ENCODE data around the gene BTF3. TPM values are rescaled to one million over a fixed set of nuclear protein-coding genes. Genes with fewer than 3 reads are reported as not detected.
"Not testable (repeated sequence)": the region's sequence is repeated elsewhere in the genome, so short reads cannot be mapped to it uniquely, and the experiment has no call there.

Gene BTF3
- total and polyA plus RNA-seq, 12 donors: 375 to 852 (median 509) TPM

DNA sequence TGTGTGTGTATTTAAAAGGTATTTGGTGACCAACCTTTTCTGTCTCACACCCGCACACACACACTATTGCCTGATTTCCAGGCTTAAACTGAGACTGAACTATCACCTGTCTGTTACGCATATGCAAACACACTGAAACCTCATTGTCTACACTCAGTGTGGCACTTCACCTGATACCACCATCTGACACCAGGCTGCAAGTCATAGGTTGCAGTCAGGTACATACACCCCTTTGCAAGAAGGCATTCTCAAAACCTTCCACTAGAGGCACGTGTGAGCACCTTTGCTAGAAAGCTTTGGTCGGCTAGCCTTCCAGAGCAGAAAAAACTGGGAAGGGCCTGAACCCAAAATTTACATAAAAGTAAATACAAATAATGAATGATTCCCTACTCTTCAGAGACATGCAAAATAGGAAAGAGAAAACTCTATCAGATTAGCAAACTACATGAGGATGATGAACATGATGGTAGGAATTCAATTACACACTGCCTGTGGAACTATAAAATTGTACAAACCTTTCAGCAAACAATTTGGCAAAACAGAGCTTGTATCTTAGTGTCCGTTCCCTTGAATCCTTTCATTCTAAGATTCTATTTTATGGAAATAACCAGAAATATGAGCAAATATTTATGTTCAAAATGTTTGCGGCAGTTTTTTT lies 43.7 kb upstream of the BTF3 start:
- peaks cover 0 to 10% of the 10 kb centered on the region in 2 donors for H3K4me1 ChIP-seq (replicated peaks in 1 of 2)
- peak in 4 of 7 donors; percentile 35 to 55 (median 50) for DNase-seq
- no peak overlapping the region for H3K27ac ChIP-seq
- no peaks in the 10 kb centered on the region for H3K36me3 ChIP-seq (replicated peaks in 1 of 2)
- H3K9me3 ChIP-seq (replicated peaks in 1 of 3): no peaks in the 10 kb centered on the region
- 43 to 46% (median 44%) methylated on average over 6 of the region's 6 CpGs for WGBS, 4 donors
- intact Hi-C loops (cut with DNase I): loop anchor here in 1 of 2 donors (5.0 kb wide), 1 partner anchor 237 kb away; no protein-coding TSS in a partner anchor
- TF ChIP-seq, protein P1, sequence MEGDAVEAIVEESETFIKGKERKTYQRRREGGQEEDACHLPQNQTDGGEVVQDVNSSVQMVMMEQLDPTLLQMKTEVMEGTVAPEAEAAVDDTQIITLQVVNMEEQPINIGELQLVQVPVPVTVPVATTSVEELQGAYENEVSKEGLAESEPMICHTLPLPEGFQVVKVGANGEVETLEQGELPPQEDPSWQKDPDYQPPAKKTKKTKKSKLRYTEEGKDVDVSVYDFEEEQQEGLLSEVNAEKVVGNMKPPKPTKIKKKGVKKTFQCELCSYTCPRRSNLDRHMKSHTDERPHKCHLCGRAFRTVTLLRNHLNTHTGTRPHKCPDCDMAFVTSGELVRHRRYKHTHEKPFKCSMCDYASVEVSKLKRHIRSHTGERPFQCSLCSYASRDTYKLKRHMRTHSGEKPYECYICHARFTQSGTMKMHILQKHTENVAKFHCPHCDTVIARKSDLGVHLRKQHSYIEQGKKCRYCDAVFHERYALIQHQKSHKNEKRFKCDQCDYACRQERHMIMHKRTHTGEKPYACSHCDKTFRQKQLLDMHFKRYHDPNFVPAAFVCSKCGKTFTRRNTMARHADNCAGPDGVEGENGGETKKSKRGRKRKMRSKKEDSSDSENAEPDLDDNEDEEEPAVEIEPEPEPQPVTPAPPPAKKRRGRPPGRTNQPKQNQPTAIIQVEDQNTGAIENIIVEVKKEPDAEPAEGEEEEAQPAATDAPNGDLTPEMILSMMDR (IDR thresholded peaks at IDR 0.05): peak; percentile 36 to 69 (median 50)
- TF ChIP-seq POLR2A (IDR thresholded peaks at IDR 0.05): no peak
- no peak overlapping the region for H3K4me3 ChIP-seq
- peaks cover 58% of the 10 kb centered on the region for H3K27me3 ChIP-seq

DNA sequence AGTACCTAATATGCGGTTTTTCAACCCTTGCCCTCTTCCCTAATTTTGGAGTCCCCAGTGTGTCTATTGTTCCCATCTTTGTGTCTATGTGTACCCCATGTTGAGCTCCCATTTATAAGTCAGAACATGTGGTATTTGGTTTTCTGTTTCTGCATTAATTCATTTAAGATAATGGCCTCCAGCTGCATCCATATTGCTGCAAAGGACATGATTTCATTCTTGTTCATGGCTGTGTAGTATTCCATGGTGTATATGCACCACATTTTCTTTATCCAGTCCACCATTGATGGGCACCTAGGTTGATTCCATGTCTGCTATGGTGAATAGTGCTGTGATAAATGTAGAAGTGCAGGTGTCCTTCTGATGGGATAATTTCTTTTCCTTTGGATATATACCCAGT lies 41.8 kb upstream of the BTF3 start:
- H3K4me1 ChIP-seq (replicated peaks in 1 of 2); H3K27ac ChIP-seq; H3K9me3 ChIP-seq (replicated peaks in 1 of 3); DNase-seq; H3K36me3 ChIP-seq (replicated peaks in 1 of 2); intact Hi-C loops (cut with DNase I); H3K4me3 ChIP-seq: not testable (repeated sequence)
- H3K27me3 ChIP-seq: peaks cover 38% of the 10 kb centered on the region
- WGBS, 4 donors: 55 to 69% (median 61%) methylated on average over 1 of the region's 1 CpG

DNA sequence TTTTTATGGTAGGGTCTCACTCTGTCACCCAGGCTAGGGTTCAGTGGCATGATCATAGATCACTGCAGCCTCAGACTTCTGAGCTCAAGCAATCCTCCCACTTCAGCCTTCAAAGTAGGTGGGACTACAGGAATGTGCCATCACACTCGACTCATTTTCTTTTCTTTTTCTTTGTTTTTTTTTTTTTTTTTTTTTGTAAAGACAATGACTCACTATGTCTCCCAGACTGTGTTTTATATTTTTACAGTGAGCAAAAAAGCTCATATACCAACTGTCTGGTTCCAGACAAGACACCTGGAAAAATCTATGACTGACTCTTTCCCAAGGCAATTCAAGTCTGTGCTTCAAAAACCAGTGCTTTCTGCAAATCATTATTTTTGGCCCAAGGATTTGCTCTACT lies 38.9 kb upstream of the BTF3 start:
- Histone ChIP-seq H3K27me3 (peaks cover 10% of the 10 kb centered on the region), H3K4me1 (replicated peaks in 1 of 2) (no peaks in the 10 kb centered on the region), H3K4me3 (no peak overlapping the region), H3K36me3 (replicated peaks in 1 of 2) (no peaks in the 10 kb centered on the region), H3K27ac (no peak overlapping the region), H3K9me3 (replicated peaks in 1 of 3) (no peaks in the 10 kb centered on the region)
- TF ChIP-seq POLR2A (IDR thresholded peaks at IDR 0.05): no peak
- intact Hi-C loops (cut with DNase I): no loop called here
- no peak for DNase-seq
- WGBS, 4 donors: 33 to 48% (median 41%) methylated on average over 1 of the region's 1 CpG

DNA sequence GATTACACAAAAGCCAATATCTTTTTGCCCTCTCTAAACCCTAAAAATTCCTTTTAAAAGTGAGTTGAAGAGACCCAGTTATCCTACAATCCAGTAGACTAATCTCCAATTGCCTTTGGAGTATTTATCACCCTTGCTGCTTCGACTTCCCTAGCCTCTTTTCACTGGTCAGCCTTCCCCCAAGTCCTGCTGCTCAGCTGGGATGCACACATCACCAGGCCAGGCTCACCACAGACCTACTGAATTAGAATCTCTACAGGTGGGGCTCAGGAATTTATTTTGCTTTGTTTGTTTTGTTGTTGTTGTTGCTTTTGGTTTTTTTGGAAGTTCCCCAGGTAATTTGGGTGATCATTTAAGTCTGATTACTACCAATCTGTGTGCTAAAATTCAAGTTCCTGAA lies 38.1 kb upstream of the BTF3 start:
- intact Hi-C loops (cut with DNase I): no loop called here
- no peak for DNase-seq
- Histone ChIP-seq H3K36me3 (replicated peaks in 1 of 2) (no peaks in the 10 kb centered on the region), H3K27me3 (peaks cover 10% of the 10 kb centered on the region), H3K9me3 (replicated peaks in 1 of 3) (no peaks in the 10 kb centered on the region), H3K27ac (no peak overlapping the region), H3K4me1 (replicated peaks in 1 of 2) (no peaks in the 10 kb centered on the region), H3K4me3 (no peak overlapping the region)
- no peak for TF ChIP-seq POLR2A (IDR thresholded peaks at IDR 0.05)
- TF ChIP-seq, protein P1 (IDR thresholded peaks at IDR 0.05): no peak
- WGBS, 4 donors: 50 to 86% (median 74%) methylated on average over 1 of the region's 1 CpG

DNA sequence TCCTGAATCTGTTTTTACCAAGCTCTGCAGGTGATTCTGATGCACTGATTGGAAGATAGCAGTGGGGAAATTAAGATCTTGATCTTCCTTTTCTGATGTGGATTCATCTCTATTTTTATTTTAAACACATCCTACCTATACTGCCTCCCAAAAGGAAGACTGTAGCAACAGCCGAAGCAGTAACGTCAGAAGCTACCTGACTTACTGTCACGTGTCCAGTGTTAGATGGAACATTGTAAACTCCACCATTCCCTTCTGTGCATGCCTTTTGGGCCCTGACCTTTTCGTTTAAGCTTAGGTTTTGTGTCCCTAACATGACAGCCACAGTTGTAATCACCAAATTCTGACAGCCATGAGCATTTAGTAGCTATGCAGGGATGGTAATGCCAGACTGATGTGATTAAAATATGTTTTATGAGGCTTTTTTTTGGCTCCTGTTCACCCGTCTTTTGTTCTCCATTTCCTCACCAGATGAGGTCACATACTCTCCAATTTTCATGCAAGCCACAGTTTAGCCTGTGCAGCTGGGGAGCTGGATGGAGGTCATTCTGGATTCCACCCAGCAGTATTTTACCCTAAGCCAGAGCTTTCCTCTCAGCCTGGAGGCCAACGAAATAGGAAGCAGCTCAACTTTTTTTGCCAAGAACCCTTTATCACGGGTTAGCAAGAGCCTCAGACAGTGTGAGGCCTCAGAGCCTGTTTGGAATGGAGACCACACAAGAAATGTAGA lies 34.1 kb upstream of the BTF3 start:
- Histone ChIP-seq H3K27ac (peak overlapping the region in 1 of 5 donors; percentile 2), H3K4me1 (replicated peaks in 1 of 2) (no peaks in the 10 kb centered on the region), H3K36me3 (replicated peaks in 1 of 2) (no peaks in the 10 kb centered on the region), H3K4me3 (no peak overlapping the region), H3K27me3 (no peaks in the 10 kb centered on the region), H3K9me3 (replicated peaks in 1 of 3) (no peaks in the 10 kb centered on the region)
- intact Hi-C loops (cut with DNase I): no loop called here
- no peak for TF ChIP-seq POLR2A (IDR thresholded peaks at IDR 0.05)
- TF ChIP-seq, protein P1 (IDR thresholded peaks at IDR 0.05): no peak
- WGBS, 4 donors: 41 to 47% (median 46%) methylated on average over 7 of the region's 7 CpGs
- peak in 2 of 7 donors; percentile 30 to 56 for DNase-seq

DNA sequence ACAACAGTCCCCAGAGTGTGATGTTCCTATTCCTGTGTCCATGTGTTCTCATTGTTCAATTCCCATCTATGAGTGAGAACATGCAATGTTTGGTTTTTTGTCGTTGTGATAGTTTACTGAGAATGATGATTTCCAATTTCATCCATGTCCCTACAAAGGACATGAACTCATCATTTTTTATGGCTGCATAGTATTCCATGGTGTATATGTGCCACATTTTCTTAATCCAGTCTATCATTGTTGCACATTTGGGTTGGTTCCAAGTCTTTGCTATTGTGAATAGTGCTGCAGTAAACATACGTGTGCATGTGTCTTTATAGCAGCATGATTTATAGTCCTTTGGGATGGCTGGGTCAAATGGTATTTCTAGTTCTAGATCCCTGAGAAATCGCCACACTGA lies 29.6 kb upstream of the BTF3 start:
- intact Hi-C loops (cut with DNase I): not testable (repeated sequence)
- WGBS, 4 donors: 64 to 81% (median 71%) methylated on average over 3 of the region's 3 CpGs

More for the DNA sequence above, 29.6 kb upstream of the BTF3 start:
- not testable (repeated sequence) for H3K9me3 ChIP-seq (replicated peaks in 1 of 3); DNase-seq; H3K4me1 ChIP-seq (replicated peaks in 1 of 2); H3K36me3 ChIP-seq (replicated peaks in 1 of 2); H3K4me3 ChIP-seq; H3K27me3 ChIP-seq; H3K27ac ChIP-seq
